Measurements from ENCODE around the gene LGR6.
A peak's percentile ranks its signal among the peaks of the same experiment; 100 is the strongest.

Gene LGR6

DNA sequence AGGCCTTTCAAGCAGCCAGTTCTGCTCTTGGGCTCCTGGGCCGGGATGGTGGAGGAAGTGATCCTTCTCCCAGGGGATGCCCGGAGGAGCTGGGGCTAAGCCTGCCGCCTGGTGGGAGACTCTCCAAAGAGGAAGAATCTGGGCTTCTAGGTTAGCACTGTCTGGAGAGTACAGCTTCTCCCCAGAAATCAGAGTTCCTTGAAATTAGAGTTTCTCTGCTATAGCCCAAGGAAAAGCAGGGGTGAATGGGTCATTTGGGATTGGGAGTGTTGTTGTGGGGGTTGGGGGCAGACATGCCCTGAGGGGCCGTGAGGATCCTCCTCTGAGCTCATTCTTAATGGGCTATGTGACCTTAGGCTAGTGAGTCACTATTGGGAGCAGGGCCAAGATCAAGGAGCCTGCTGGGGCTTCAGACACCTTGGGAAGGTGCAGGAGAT, 6.5 kb downstream of the LGR6 start:
- DNase-seq = no peak

DNA sequence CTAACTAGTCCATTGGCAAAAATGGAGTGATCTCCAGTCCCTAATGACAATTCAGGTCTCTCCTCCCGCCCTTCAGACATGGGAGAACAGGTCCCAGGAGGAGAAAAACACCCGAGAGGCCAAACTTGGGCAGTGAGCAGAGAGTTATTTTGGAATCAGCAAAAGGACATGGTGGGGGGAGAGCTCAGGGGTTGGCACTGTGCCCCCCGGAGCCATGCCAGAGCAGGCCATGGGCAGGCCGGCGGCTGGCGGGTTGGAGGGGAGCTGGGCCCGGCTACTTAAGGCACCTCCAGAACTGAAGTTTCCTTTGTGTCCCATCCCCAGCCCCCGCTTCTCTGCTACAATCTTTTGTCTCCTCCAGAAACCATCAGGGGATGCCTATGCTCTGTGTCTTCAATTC, 7.1 kb downstream of the LGR6 start:
- no peak for DNase-seq

DNA sequence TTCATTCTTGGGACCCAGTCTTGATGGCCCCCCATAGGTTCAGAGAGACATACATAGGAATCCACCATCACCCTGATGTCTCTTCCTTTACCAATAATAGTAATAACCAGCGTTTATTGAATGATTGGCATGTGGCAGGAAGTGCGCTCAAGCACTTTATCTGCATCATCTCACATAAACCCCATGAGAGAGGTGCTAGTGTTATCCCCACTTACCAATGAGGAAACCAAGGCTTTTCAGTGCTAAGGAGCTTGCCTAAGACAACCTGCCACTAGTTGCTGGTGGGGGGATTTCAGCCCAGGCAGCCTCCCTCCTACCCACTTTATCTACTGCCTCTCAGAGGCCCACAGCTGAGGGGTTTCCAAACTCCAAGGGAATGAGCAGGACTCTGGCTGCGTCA, 7.7 kb downstream of the LGR6 start:
- DNase-seq = no peak

DNA sequence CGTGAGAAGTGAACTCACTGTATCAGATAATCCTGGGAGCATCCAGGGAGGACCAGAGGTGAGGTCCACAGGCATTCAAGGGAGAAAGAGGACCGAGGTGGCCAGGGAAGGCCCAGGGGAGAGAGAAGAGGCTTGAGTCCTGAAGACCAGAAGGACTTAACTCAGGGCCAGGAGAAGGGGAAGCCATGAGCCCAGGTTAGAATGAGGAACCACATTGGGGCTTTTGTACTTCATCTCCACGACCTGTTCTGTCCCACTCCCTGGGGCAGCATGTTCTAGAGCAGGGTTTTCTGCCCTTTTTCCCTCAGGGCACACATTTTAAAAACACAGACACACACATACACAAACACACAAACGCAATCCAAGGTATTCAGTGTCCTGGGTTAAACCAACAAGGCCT, 8.4 kb downstream of the LGR6 start:
- no peak for DNase-seq

DNA sequence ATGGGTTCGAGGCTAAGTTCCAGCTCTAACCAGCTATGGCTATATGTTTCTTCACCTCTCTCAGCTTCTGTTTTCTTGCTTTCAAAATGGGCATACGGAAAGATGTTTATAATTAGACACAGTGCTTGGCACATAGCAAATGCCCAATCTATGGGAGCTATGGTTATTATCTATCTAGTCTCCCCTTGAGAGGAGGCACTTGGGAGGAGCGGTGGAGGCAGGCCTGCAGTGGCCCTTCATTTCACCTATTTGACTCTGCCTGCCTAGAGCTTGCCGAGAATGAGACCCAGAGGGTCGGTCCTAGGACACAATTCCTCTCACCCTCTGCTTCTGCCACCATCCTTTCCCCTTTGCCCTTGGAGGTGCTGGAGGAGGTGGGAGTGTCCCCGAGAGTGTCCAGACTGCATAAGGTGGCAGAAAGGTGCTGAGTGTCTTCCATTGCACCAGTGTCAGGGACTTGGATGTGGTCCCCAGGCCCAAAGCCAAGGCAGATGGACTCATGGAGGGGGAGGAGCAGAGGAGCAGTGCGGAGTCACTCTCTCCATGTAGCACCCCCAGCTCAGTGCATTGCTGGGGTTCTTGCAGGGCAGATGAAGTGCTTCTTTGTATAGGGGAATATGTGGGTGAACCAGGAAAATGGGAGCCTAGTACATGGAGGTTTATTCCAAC, 9.0 kb downstream of the LGR6 start:
- no peak for DNase-seq

DNA sequence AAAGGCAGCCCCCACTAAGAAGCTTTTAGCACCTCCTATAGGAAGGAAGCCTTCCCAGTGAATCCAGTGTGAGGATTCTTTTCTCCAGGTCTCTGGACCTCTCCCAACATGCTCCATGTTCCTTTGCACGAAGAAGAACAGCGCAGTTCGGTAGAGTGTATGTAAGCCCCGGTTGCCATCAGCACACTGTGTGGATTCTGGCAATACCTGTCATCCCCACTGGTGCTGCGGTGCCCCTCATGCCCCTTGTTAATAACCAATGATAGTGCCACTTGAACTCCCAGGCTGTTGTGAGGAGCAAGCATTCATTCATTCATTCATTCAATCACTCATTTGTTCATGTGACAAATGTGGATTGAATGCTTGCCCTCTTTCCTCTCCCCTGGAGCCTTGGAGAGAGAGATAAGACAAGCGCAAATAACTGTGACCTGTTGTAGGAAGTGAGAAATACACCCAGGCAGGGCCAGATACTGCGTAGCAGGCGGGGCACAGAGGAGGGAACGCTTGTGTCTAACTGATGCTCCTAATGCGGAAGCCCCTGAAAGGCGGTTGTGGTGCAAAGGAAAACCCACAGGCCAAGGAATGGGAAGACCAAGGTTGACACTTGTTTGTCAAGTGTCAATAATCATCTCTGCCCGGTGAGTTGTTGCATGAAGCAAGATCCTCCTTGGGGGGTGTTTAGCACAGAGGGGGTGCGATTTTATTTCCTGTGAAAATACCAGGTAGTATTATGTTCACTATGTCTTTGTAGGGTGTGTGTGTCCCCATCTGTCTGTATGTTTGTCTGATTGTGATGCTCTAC, 9.8 kb downstream of the LGR6 start:
- no peak for DNase-seq

DNA sequence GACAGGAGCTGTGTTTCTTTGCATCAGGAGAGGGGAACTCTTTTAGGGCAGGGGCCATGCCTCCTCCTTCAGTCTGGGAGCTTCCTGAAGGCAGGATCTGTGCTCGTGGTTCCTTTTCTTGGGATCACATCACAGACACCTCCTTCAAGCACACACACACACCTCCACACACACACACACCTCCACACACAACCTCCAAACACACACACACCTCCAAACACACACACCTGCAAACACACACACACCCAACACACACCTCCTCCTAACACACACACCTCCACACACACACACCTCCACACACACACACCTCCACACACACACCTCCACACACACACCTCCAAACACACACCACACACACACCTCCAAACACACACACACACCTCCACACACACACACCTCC, 10.5 kb downstream of the LGR6 start:
- no peak for DNase-seq

DNA sequence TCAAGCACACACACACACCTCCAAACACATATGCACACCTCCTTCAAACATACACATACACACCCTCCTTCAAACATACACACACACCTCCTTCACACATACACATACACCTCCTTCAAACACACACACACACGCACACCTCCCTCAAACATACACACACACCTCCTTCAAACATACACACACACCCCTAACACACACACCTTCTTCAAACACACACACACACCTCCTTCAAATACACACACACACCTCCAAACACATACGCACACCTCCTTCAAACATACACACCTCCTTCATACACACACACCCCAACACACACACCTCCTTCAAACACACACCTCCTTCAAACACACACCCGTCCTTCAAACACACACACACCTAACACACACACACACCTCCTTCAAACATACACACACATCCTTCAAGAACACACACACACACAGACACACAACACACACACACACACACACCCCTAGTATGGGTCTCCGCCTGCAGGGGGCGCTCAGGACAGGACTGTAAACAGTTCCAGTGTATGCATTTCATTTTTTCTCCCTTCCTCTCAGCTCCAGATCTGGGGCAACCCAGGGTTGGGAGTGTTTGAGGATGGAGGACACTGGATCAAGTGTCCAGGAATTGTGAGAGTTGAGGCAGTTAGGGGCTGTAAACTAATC, 12.1 kb downstream of the LGR6 start:
- DNase-seq = no peak

DNA sequence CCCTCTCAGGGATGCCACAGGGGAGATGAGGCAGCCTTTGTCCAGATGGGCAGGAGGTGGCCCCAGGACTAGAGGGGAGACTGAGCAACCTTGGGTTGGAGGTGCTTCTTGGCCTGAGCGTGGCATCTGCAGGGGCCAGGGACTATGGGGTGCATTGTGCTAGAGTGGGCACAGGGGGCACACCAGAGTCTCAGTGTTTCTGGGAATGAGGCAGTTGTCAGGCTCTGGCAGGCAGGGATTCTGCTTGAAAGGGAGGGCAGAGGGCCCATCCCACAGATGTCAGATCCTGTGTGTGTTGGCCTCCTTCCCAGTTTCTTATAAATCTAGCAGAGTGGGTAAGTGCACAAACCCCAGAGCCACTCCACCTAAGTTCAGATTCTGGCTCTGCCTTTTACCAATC, 13.7 kb downstream of the LGR6 start:
- peak; percentile 62 for DNase-seq

DNA sequence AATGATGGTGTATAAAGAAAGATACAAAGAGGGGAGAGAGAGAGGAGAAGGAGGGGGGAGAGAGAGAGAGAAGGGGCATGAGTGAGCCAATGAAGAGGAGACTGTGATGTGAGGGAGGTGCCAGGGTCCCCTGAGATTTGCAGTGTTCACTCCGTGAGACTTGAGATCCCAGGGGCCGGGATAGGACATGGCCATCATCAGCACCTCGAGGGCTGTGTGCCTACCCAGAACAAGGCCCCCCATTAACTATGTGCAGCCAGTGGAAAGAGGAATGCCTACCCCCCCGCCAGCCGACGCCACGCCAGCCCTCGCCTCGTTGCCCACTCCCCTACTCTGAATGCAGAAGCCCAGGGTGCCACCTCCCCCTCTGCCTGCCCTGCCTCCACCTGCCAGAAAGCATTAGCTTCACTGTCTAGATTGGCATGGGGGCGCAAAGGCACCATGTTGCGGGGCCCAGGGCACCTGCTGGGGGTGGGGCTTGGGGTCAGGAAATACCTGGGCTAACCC, 14.8 kb downstream of the LGR6 start:
- no peak for DNase-seq

DNA sequence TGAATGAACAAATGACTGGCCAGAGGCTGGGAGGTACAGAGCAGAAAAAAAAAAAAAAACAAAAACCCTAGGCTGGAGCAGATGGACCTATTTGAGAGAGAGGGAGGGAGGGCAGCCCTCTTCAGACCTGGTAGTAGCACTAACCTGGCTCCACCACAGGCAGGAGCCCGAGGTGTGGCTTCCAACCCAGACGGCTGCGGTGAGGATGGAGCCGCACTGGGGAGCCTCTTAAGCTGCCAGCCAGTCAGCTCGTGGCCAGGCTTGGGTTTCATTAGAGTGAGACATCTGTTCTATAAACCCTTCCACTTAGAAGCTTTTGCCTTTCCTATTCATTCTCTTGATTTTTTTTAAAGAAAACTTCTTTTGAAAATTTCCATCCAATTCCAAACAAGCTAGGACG, 16.8 kb downstream of the LGR6 start:
- no peak for DNase-seq

DNA sequence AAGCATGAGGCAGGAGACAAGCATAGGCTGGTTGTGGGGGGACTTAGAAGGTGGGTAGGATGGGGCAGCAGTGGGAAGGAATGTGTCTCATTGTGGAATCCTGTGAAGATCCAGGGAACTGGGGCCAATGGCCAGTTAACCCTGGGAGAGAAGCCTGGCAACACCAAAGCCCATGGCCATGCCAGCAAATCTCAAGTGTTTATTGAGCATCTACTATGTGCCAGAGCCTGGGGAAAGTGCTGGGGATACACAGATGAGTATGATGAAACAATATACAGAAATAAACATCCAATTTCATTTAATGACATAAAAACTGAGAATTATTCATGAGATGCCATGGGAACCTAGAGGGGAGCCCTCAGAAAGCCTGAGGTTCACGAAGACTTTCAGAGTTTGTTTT, 17.4 kb downstream of the LGR6 start:
- no peak for DNase-seq

DNA sequence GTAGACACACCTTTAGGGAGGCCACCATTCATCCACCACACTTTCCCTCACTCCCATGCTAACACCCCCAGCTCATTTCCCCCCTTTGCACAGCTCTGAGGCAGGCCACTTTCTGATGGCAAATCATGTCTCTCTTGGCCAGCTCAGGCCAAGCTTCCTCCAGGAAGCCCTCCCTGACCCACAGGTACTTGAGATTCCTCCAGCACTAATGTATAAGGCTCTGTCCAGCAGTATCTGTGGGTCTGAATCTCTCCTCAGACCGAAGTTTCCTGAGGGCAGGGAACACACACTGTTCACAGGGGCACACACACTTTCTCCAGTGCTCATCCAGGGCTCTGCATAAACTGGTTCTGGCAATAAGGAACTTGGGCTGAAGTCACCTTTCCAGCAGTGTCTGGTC, 19.2 kb downstream of the LGR6 start:
- DNase-seq = no peak

DNA sequence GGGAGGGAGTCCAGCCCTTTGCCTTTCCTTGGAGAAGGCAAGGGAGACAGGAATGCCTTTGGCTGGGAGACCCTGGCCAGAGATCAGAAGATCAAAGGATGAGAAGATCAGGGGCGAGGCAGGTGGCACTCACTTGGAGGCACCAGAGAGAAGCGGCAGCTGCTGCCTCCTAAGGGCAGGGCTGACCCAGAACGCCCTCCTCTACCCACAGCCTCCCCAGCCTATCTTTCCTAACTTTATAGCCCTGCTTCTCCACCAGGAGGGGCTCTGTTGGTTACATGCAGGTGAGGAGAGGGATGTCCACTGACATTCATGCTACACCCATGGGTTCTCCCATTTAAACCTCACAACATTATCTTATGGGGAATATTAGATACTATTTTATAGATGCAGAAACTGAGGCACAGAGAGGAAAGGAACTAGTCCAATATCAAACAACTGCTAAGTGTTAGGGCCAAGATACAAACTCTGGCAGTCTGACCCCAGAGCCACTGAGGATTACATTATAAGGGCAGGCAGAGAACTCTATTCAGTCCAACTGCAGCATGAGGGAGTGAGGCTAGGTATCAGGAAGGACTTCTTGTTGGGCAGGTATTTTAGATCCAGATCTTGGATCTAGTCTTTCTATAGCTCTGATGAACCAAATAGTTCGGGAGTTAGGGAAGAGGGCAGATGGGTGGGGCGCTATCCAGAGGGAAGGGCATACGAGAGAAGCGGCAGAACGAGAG, 19.9 kb downstream of the LGR6 start:
- peak; percentile 90 for DNase-seq

DNA sequence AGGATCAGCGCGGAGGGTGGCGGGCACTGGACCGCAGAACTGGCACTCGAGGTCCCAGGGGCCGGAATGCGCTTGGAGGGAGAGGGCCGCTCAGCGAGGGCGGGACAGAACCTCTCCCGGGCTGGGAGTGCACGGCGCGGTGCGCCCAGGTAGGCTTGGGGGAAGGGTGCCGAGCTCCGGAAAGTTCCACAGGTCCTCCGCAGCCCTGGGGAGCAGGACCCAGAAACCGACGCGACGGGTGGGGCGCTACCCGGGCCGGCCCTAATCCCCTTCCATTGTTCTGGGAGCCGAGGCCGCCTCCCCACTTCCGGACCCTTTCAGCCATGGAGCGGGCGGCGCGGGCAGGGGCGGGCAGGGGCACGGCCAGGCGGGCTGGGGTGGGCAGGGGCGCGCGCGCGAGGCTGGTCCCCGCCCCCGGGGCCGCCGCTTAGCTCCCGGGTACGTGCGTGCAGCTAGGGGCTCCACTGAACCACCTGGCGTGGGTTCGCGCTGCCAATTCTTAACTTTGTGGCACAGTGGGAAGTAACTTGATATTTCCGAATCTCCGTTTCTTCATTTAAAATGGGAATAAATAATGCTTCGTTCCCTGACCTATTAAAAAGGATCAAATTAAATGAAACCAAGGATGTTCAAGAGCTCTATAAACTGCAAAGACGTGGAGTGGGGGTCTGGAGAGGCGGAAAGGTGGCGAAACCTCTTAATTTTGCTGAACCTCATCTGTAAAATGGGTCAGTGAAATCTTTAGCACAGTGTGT, 20.7 kb downstream of the LGR6 start:
- no peak for DNase-seq

DNA sequence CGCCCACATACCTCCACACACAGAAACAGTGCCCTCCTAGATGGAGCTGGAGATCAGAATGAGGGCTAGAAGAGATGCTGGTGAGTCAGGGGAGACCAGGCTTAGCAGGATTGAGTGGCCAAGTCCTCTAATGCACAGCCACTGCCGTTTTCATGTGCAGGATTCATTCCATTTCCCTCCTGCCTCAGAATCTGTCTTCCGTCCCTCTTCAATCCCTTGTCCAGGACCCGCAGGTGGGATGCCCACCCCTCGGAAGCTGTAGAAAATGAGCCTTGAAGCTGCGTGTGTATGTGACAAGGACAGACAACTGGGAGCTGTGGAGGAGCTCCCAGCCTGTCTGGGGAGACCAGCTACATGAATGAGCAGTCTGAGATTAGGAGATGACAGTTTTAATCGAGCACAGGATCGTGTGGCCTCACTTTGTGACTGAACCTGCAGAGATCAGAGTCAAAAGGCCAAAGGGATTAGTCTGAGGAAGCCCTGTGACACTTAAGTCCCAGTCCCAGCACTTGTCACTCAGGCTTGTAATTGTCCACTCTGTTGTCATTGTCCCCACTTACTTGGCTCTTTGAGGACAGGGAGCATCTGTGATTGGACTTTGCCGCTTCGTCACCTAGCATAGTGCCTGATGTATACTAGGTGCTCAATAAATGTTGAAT, 22.0 kb downstream of the LGR6 start:
- no peak for DNase-seq

DNA sequence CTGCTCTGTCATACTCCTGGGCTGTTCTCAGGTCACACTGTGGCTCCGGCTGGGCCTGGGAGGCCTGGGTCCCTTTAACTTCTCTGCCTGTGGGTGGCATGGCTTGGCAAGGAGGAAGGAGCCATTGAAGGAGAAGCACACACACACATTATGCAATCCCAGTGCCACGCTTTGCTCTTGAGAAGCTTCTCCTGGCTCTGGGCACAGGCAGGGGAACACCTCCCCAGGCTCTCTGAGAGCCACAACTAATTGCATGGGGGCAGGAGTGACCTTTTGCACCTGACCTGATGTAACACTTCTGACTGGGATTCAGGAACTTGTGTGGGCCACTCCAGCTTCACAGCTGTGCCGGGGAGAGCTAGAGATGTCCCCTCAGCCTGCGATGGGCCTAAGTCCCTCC, 23.1 kb downstream of the LGR6 start:
- no peak for DNase-seq

DNA sequence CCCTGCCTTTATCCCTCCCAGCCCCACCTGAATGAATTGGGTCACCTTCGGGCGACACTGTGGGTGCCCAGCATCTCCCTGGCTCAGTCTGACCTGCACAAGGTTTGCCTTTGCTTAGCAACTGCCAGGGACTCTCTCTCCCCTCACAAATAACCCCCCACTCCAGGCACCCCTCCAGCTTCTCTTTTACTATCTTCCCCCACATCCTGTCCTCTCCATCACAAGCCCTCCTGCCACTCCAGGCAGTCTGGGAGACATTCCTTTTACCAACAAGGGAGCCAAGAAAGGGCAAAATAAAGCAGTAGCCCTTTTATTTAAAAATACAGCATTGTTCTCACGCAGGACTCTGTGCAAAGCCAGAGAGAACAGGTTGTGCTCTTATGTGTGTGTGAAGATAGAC, 23.9 kb downstream of the LGR6 start:
- no peak for DNase-seq

DNA sequence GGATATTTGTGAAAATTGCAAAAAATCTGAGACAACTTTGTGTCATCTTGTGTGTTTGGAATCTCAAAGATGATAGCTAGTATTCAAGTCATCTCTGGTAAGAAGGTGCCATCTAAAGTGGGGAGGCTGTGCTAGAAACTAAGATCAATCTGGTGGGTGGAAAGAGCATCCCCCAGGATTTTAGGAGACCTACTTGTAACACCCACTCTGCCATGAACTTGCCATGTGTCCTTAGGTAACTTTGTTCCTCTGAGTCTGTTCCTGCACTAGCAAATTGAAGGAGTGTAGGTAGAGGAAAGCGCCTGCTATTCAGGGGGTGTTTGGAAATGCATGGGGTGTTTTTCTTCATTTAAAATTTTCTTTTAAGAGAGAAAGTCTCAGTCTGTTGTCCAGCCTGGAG, 24.4 kb downstream of the LGR6 start:
- DNase-seq = no peak

DNA sequence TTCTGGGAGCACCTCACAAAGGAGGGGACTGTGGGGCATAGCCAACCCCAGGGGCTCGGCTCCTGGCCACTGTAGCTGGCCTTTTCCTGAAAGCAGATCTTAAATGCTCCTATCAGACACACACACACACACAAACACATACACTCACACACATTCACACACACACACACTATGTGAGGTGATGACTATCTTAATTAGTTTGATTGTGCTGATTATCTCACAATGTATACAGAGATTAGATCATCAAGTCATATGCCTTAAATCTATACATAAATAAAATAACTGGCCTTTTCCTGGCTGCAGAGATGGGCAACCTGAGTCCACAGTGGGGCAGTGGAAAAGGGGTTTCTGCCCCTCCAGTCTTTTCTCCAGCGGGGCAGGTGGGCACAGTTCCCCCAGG, 27.1 kb downstream of the LGR6 start:
- DNase-seq = no peak

DNA sequence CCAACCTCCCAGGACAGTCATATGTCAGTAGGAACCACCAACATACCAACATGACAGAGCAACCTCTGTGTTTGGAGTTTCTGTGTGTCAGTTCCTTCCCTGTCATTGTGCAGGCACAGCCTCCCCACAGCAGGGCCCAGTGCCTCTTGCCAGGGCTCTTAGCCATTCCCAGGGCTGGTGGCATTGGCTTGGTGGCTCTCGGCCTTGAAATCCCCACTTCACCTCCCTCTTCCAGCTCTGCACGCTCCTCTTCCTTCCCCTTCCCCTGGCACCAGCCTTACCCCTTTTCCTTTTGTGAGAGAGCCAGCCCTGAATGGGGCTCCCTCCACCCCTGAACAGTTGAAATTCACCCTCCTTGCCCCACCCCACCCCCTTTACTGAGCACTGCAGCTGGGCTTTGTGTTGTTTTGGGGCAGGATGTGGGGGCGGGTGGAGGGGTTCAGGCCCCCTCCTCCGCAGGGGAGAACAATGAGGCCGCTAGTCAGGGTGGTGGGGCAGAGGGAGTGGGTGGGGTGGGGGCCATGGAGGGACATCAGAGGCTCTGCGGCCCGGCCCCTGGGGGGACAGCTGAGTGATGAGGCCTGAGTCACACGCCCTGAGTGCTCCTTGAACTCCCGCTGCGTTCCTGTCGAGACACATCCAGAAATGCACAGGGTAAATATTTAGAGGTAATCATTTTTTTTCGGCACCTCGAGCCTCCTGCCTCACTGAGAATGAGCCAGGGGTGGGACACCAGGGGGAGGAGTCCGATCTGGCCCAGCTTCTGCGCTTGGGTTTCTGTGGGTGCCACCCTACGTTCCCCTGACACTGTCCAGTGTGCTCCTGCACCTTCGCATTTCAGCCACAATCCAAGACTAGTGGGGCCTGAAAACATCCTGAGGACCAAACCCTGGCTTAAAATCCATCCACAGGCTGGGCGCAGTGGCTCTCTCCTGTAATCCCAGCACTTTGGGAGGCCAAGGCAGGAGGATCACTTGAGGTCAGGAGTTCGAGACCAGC, 28.6 kb downstream of the LGR6 start:
- no peak for DNase-seq

Measured in 8988T (cell line).